ENCODE data around the gene PELO.
A peak's percentile ranks its signal among the peaks of the same experiment; 100 is the strongest.

The PELO gene

GRCh38 chr5:52777186-52777585 is 10.5 kb upstream of the PELO start:
- no peak overlapping the region for H3K9ac ChIP-seq (ENCODE audit: insufficient read length)
- DNase-seq (ENCODE audit: low read depth, low spot score), result no peak
- no peak overlapping the region for H3K4me3 ChIP-seq
- no peak for TF ChIP-seq EZH2 (IDR thresholded peaks at IDR 0.05)
- no peak for TF ChIP-seq POLR2AphosphoS5 (IDR thresholded peaks at IDR 0.05; ENCODE audit: borderline replicate concordance, low read depth, low read length)
- no peak for TF ChIP-seq FOXP2 (optimal IDR thresholded peaks at IDR 0.05; ENCODE audit: control extremely low read depth, extremely low read length, insufficient read depth)
- no peaks in the 10 kb centered on the region for H3K9me3 ChIP-seq (ENCODE audit: low read depth, low read length)
- H3K36me3 ChIP-seq (ENCODE audit: insufficient read depth, low read length), result no peaks in the 10 kb centered on the region
- no peak overlapping the region for H3K27ac ChIP-seq

- Histone ChIP-seq H3K27ac (no peak overlapping the region), H3K9me3 (ENCODE audit: low read depth, low read length) (no peaks in the 10 kb centered on the region), H3K9ac (ENCODE audit: insufficient read length) (no peak overlapping the region), H3K4me3 (no peak overlapping the region), H3K36me3 (ENCODE audit: insufficient read depth, low read length) (no peaks in the 10 kb centered on the region)
- no peak for DNase-seq (ENCODE audit: low read depth, low spot score)
- TF ChIP-seq FOXP2 (optimal IDR thresholded peaks at IDR 0.05; ENCODE audit: control extremely low read depth, extremely low read length, insufficient read depth) (no peak), EZH2 (IDR thresholded peaks at IDR 0.05) (no peak), POLR2AphosphoS5 (IDR thresholded peaks at IDR 0.05; ENCODE audit: borderline replicate concordance, low read depth, low read length) (no peak)
These were observed 8.9 kb upstream of the PELO start for GRCh38 chr5:52778781-52779180.

- TF ChIP-seq FOXP2 (optimal IDR thresholded peaks at IDR 0.05; ENCODE audit: control extremely low read depth, extremely low read length, insufficient read depth) (no peak), EZH2 (IDR thresholded peaks at IDR 0.05) (no peak), POLR2AphosphoS5 (IDR thresholded peaks at IDR 0.05; ENCODE audit: borderline replicate concordance, low read depth, low read length) (no peak)
- no peak overlapping the region for H3K27ac ChIP-seq
These were observed 8.5 kb upstream of the PELO start for GRCh38 chr5:52779213-52779612.

GRCh38 chr5:52783226-52783959 is 4.3 kb upstream of the PELO start:
- Histone ChIP-seq H3K36me3 (ENCODE audit: insufficient read depth, low read length) (no peaks in the 10 kb centered on the region), H3K27ac (no peak overlapping the region), H3K4me3 (no peak overlapping the region), H3K9me3 (ENCODE audit: low read depth, low read length) (no peaks in the 10 kb centered on the region), H3K9ac (ENCODE audit: insufficient read length) (no peak overlapping the region)
- DNase-seq (ENCODE audit: low read depth, low spot score), result no peak
- TF ChIP-seq EZH2 (IDR thresholded peaks at IDR 0.05) (no peak), POLR2AphosphoS5 (IDR thresholded peaks at IDR 0.05; ENCODE audit: borderline replicate concordance, low read depth, low read length) (no peak), FOXP2 (optimal IDR thresholded peaks at IDR 0.05; ENCODE audit: control extremely low read depth, extremely low read length, insufficient read depth) (no peak)

More at GRCh38 chr5:52779213-52779612, 8.5 kb upstream of the PELO start:
- H3K36me3 ChIP-seq (ENCODE audit: insufficient read depth, low read length), result no peaks in the 10 kb centered on the region
- no peaks in the 10 kb centered on the region for H3K9me3 ChIP-seq (ENCODE audit: low read depth, low read length)
- DNase-seq (ENCODE audit: low read depth, low spot score), result no peak
- H3K9ac ChIP-seq (ENCODE audit: insufficient read length), result no peak overlapping the region
- no peak overlapping the region for H3K4me3 ChIP-seq

DNA sequence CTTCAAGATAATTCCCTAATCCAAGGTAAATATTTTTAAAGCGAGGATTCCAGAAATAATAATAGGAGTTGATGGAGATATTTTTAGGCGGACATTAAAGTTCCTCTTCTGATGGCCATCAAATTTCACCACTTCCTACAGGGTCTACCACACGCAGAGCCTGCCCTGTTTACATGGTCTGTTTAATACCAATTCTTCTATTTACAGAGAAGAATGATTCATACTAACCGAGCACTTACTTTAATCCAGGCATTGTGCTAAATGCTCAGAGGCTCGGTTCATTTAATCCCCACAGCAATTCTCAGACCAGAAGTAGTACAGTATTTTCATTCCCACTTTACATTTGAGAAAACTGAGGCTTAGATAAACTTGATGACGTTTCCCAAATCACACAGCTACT is 3.0 kb upstream of the PELO start:
- DNase-seq (ENCODE audit: low read depth, low spot score), result no peak
- H3K9me3 ChIP-seq (ENCODE audit: low read depth, low read length), result no peaks in the 10 kb centered on the region
- H3K4me3 ChIP-seq, result no peak overlapping the region
- no peak overlapping the region for H3K9ac ChIP-seq (ENCODE audit: insufficient read length)
- H3K36me3 ChIP-seq (ENCODE audit: insufficient read depth, low read length), result no peaks in the 10 kb centered on the region
- TF ChIP-seq FOXP2 (optimal IDR thresholded peaks at IDR 0.05; ENCODE audit: control extremely low read depth, extremely low read length, insufficient read depth), result no peak
- no peak for TF ChIP-seq POLR2AphosphoS5 (IDR thresholded peaks at IDR 0.05; ENCODE audit: borderline replicate concordance, low read depth, low read length)
- no peak for TF ChIP-seq EZH2 (IDR thresholded peaks at IDR 0.05)
- no peak overlapping the region for H3K27ac ChIP-seq

- Histone ChIP-seq H3K9ac (ENCODE audit: insufficient read length) (no peak overlapping the region), H3K4me3 (no peak overlapping the region), H3K9me3 (ENCODE audit: low read depth, low read length) (no peaks in the 10 kb centered on the region), H3K27ac (no peak overlapping the region), H3K36me3 (ENCODE audit: insufficient read depth, low read length) (no peaks in the 10 kb centered on the region)
- no peak for DNase-seq (ENCODE audit: low read depth, low spot score)
- TF ChIP-seq EZH2 (IDR thresholded peaks at IDR 0.05), result no peak
- TF ChIP-seq FOXP2 (optimal IDR thresholded peaks at IDR 0.05; ENCODE audit: control extremely low read depth, extremely low read length, insufficient read depth), result no peak
- TF ChIP-seq POLR2AphosphoS5 (IDR thresholded peaks at IDR 0.05; ENCODE audit: borderline replicate concordance, low read depth, low read length), result no peak
These were observed 1.3 kb upstream of the PELO start for GRCh38 chr5:52786391-52786790.

- DNase-seq (ENCODE audit: low read depth, low spot score), result no peak
- no peaks in the 10 kb centered on the region for H3K9me3 ChIP-seq (ENCODE audit: low read depth, low read length)
- H3K27ac ChIP-seq, result no peak overlapping the region
- peak overlapping the region; percentile 71 for H3K9ac ChIP-seq (ENCODE audit: insufficient read length)
- TF ChIP-seq EZH2 (IDR thresholded peaks at IDR 0.05) (no peak), POLR2AphosphoS5 (IDR thresholded peaks at IDR 0.05; ENCODE audit: borderline replicate concordance, low read depth, low read length) (no peak), FOXP2 (optimal IDR thresholded peaks at IDR 0.05; ENCODE audit: control extremely low read depth, extremely low read length, insufficient read depth) (no peak)
- no peaks in the 10 kb centered on the region for H3K36me3 ChIP-seq (ENCODE audit: insufficient read depth, low read length)
- H3K4me3 ChIP-seq, result peak overlapping the region; percentile 94
These were observed 642 bp upstream of the PELO start for GRCh38 chr5:52786949-52787599.

GRCh38 chr5:52788505-52788821 is 747 bp downstream of the PELO start:
- TF ChIP-seq FOXP2 (optimal IDR thresholded peaks at IDR 0.05; ENCODE audit: control extremely low read depth, extremely low read length, insufficient read depth), result no peak
- no peak for TF ChIP-seq EZH2 (IDR thresholded peaks at IDR 0.05)
- TF ChIP-seq POLR2AphosphoS5 (IDR thresholded peaks at IDR 0.05; ENCODE audit: borderline replicate concordance, low read depth, low read length), result no peak
- no peaks in the 10 kb centered on the region for H3K9me3 ChIP-seq (ENCODE audit: low read depth, low read length)
- DNase-seq (ENCODE audit: low read depth, low spot score), result no peak
- H3K36me3 ChIP-seq (ENCODE audit: insufficient read depth, low read length), result no peaks in the 10 kb centered on the region
- peak overlapping the region; percentile 71 for H3K9ac ChIP-seq (ENCODE audit: insufficient read length)
- H3K27ac ChIP-seq, result no peak overlapping the region
- H3K4me3 ChIP-seq, result peak overlapping the region; percentile 94
